Kidney glomerular epithelial cell (primary cell): ENCODE measurements around the gene TDRD12.
A peak's percentile ranks its signal among the peaks of the same experiment; 100 is the strongest.
"Not testable (repeated sequence)": the region's sequence is repeated elsewhere in the genome, so short reads cannot be mapped to it uniquely, and the experiment has no call there.

ENCODE experiments used
- DNase-seq: peaks from one replicate; lab custom pipeline; 2025; lab: John Stamatoyannopoulos, UW

Gene TDRD12

GRCh38 chr19:32746631-32747196, 27.1 kb downstream of the TDRD12 start:
- peak; percentile 27 for DNase-seq

GRCh38 chr19:32748497-32748896, 28.9 kb downstream of the TDRD12 start:
- no peak for DNase-seq

- DNase-seq = no peak
Observed at GRCh38 chr19:32748948-32749347, 29.4 kb downstream of the TDRD12 start.

- DNase-seq = no peak
Observed at GRCh38 chr19:32749361-32749760, 29.8 kb downstream of the TDRD12 start.

- DNase-seq = no peak
Observed at GRCh38 chr19:32750441-32751055, 31.0 kb downstream of the TDRD12 start.

GRCh38 chr19:32751066-32751465, 31.5 kb downstream of the TDRD12 start:
- no peak for DNase-seq

- DNase-seq = no peak
Observed at GRCh38 chr19:32757189-32757588, 37.6 kb downstream of the TDRD12 start.

GRCh38 chr19:32765365-32765764, 45.8 kb downstream of the TDRD12 start:
- DNase-seq = not testable (repeated sequence)

- DNase-seq = no peak
Observed at GRCh38 chr19:32767951-32768679, 48.5 kb downstream of the TDRD12 start.

GRCh38 chr19:32771596-32771995, 52.0 kb downstream of the TDRD12 start:
- DNase-seq = no peak

- DNase-seq = no peak
Observed at GRCh38 chr19:32773126-32773525, 53.6 kb downstream of the TDRD12 start.

GRCh38 chr19:32779082-32779481, 59.5 kb downstream of the TDRD12 start:
- no peak for DNase-seq

- DNase-seq = no peak
Observed at GRCh38 chr19:32781280-32781679, 61.7 kb downstream of the TDRD12 start.

- DNase-seq = not testable (repeated sequence)
Observed at GRCh38 chr19:32782089-32782488, 62.5 kb downstream of the TDRD12 start.

GRCh38 chr19:32787161-32787813, 67.7 kb downstream of the TDRD12 start:
- DNase-seq = not testable (repeated sequence)

GRCh38 chr19:32787895-32788294, 68.3 kb downstream of the TDRD12 start:
- DNase-seq = not testable (repeated sequence)

- no peak for DNase-seq
Observed at GRCh38 chr19:32789429-32789828, 69.9 kb downstream of the TDRD12 start.

- no peak for DNase-seq
Observed at GRCh38 chr19:32798201-32798600, 78.6 kb downstream of the TDRD12 start.

GRCh38 chr19:32800191-32800590, 80.6 kb downstream of the TDRD12 start:
- no peak for DNase-seq

GRCh38 chr19:32800754-32801153, 81.2 kb downstream of the TDRD12 start:
- no peak for DNase-seq

GRCh38 chr19:32802840-32803239, 83.3 kb downstream of the TDRD12 start:
- no peak for DNase-seq

- no peak for DNase-seq
Observed at GRCh38 chr19:32808236-32808635, 88.7 kb downstream of the TDRD12 start.

- no peak for DNase-seq
Observed at GRCh38 chr19:32809254-32809653, 89.7 kb downstream of the TDRD12 start.
